ENCODE measurements around the gene CUZD1. TPM values are rescaled to one million over a fixed set of nuclear protein-coding genes. Genes with fewer than 3 reads are reported as not detected.
"Not testable (repeated sequence)": the region's sequence is repeated elsewhere in the genome, so short reads cannot be mapped to it uniquely, and the experiment has no call there.

The CUZD1 gene
- total and polyA plus RNA-seq, 9 of the 15 experiments (the other 6 are each of a cell fraction or from before 2014, with no cell fraction given) = 0.51 to 1.7 (median 1.1) TPM

GRCh38 chr10:122868768-122869167, 23.1 kb upstream of the CUZD1 start:
- H3K4me3 ChIP-seq; H3K9me1 ChIP-seq (ENCODE audit: control insufficient read depth, insufficient read depth, low read length); FAIRE-seq; H3K9me3 ChIP-seq (replicated peaks; ENCODE audit: control insufficient read depth, insufficient read depth, low read depth, low read length); H3K4me2 ChIP-seq (ENCODE audit: insufficient read depth, low read length); intact Hi-C loops (cut with micrococcal nuclease); H4K20me1 ChIP-seq (replicated peaks; ENCODE audit: control insufficient read depth, insufficient read depth, low read length); BruUV-seq (replicated peaks); H3K27ac ChIP-seq (ENCODE audit: extremely low read depth, low read depth, low read length); H3K27me3 ChIP-seq (ENCODE audit: control insufficient read depth in 2 of 2, insufficient read depth in 2 of 2, low read length in 2 of 2); POLR2A ChIA-PET; H3K4me1 ChIP-seq (replicated peaks in 1 of 2; ENCODE audit: control insufficient read depth in 2 of 2, insufficient read depth in 2 of 2, low read length in 2 of 2); H3K36me3 ChIP-seq (ENCODE audit: control insufficient read depth, insufficient read depth, low read length); CTCF ChIA-PET (ENCODE audit: low intra/inter-chr PET ratio); H2AFZ ChIP-seq (ENCODE audit: low read depth, low read length); H3K9ac ChIP-seq (ENCODE audit: insufficient read depth in 1 of 2, low read depth in 2 of 2, low read length in 2 of 2); DNase-seq (ENCODE audit: extremely low read depth in 1 of 4, low spot score in 3 of 4); ATAC-seq; in situ Hi-C loops (cut with MboI): not testable (repeated sequence)
- peaks cover 41% of the 10 kb centered on the region for H3K79me2 ChIP-seq (ENCODE audit: control insufficient read depth, insufficient read depth, low read length)
- 82% methylated on average over 1 of the region's 2 CpGs for WGBS (ENCODE audit: insufficient coverage, low coverage, missing lambda C conversion rate)
- TF ChIP-seq ZNF507 (tag; conservative IDR thresholded peaks at IDR 0.05) = peak; percentile 76

DNA sequence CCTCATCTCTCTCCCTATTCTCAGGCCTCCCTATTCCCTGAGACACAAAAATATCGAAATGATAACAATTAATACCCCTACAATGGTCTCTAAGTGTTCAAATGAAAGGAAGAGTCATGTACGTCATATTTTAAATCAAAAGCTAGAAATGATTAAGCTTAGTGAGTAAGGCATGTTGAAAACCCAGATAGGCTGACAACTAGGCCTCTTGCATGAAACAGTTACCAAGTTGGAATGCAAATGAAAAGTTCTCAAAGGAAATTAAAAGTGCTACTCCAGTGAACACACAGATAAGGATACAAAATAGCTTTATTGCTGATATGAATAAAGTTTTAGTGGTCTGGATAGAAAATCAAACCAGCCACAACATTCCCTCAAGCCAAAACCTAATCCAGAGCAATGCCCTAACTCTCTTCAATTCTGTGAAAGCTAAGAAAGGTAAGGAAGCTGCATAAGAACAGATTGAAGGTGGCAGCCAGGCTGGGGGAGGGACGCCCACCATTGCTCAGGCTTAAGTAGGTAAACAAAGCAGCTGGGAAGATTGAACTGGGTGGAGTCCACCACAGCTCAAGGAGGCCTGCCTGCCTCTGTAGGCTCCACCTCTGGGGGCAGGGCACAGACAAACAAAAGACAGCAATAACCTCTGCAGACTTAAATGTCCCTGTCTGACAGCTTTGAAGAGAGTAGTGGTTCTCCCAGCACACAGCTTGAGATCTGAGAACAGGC, 21.3 kb upstream of the CUZD1 start:
- 0 out of 2 replicates have a peak, but pooled peaks have one; percentile 28 for TF ChIP-seq ZBTB40 (IDR thresholded peaks at IDR 0.05)
- in situ Hi-C loops (cut with MboI); H3K4me2 ChIP-seq (ENCODE audit: insufficient read depth, low read length); CTCF ChIA-PET (ENCODE audit: low intra/inter-chr PET ratio); H3K9me3 ChIP-seq (replicated peaks; ENCODE audit: control insufficient read depth, insufficient read depth, low read depth, low read length); ATAC-seq; intact Hi-C loops (cut with micrococcal nuclease); H3K9me1 ChIP-seq (ENCODE audit: control insufficient read depth, insufficient read depth, low read length); H3K27ac ChIP-seq (ENCODE audit: extremely low read depth, low read depth, low read length); H3K4me3 ChIP-seq; DNase-seq (ENCODE audit: extremely low read depth in 1 of 4, low spot score in 3 of 4); H3K4me1 ChIP-seq (replicated peaks in 1 of 2; ENCODE audit: control insufficient read depth in 2 of 2, insufficient read depth in 2 of 2, low read length in 2 of 2); H2AFZ ChIP-seq (ENCODE audit: low read depth, low read length); BruUV-seq (replicated peaks); H3K27me3 ChIP-seq (ENCODE audit: control insufficient read depth in 2 of 2, insufficient read depth in 2 of 2, low read length in 2 of 2); H3K36me3 ChIP-seq (ENCODE audit: control insufficient read depth, insufficient read depth, low read length); H4K20me1 ChIP-seq (replicated peaks; ENCODE audit: control insufficient read depth, insufficient read depth, low read length); H3K9ac ChIP-seq (ENCODE audit: insufficient read depth in 1 of 2, low read depth in 2 of 2, low read length in 2 of 2); FAIRE-seq; TF ChIP-seq ZBTB40 (CRISPR knock-in tag; IDR thresholded peaks at IDR 0.05): not testable (repeated sequence)
- 75% methylated on average over 3 of the region's 3 CpGs for whole genome bisulfite sequencing (ENCODE audit: insufficient coverage, low coverage, missing lambda C conversion rate)
- H3K79me2 ChIP-seq (ENCODE audit: control insufficient read depth, insufficient read depth, low read length) = peaks cover 46% of the 10 kb centered on the region
- POLR2A ChIA-PET = interaction anchor here (1.1 to 1.3 kb wide), 2 partner anchors 9 to 12 kb away, joined by 3 to 5 read pairs; no protein-coding TSS in a partner anchor
